Activated CD4-positive, alpha-beta T cell treated with anti-CD3 and anti-CD28 coated beads for 36 hours (primary cell): ENCODE measurements around the gene PHACTR2. TPM values are rescaled to one million over a fixed set of nuclear protein-coding genes. Genes with fewer than 3 reads are reported as not detected.
"Not testable (repeated sequence)": the region's sequence is repeated elsewhere in the genome, so short reads cannot be mapped to it uniquely, and the experiment has no call there.

Experiments used
- ATAC-seq: fragments of 200-7000 bp; cut with Tn5 transposase; one replicate; pipeline ENCODE4 v1.10.0; 2021; ENCODE audit warnings: mild to moderate bottlenecking, moderate library complexity
- CTCF ChIA-PET: fragments of 350-600 bp; sonication (Branson Sonifier 250); formaldehyde crosslinking; loops from one replicate; lab custom pipeline; 2021; ENCODE audit warnings: antibody characterized with exemption; lab: Charles Lee
- POLR2A ChIA-PET: fragments of 350-600 bp; sonication (Branson Sonifier 250); formaldehyde crosslinking; loops from one replicate; lab custom pipeline; 2021; ENCODE audit warnings: antibody characterized with exemption, inconsistent platforms; lab: Charles Lee
- DNase-seq: peaks from one replicate; pipeline ENCODE4 v3.0.0-alpha.2; 2020
- H3K27ac Mint-ChIP-seq: one replicate; pipeline ENCODE4 v1.8.0; 2021; ENCODE audit warnings: mixed read lengths
- H3K27me3 Mint-ChIP-seq: one replicate; pipeline ENCODE4 v1.8.0; 2021; ENCODE audit warnings: mixed read lengths
- H3K36me3 Mint-ChIP-seq: one replicate; pipeline ENCODE4 v1.8.0; 2021; ENCODE audit warnings: low read depth, mixed read lengths
- H3K4me1 Mint-ChIP-seq: one replicate; pipeline ENCODE4 v1.8.0; 2021; ENCODE audit warnings: mixed read lengths
- H3K4me3 Mint-ChIP-seq: one replicate; pipeline ENCODE4 v1.8.0; 2021; ENCODE audit warnings: mild to moderate bottlenecking, moderate library complexity, mixed read lengths
- H3K9me3 Mint-ChIP-seq: one replicate; pipeline ENCODE4 v1.8.0; 2021; ENCODE audit warnings: low read depth, mixed read lengths
- intact Hi-C, 2 experiments: fragments of 100-400 bp; cut with DNase I in 1 of 2; cut with micrococcal nuclease in 1 of 2; formaldehyde crosslinking; loops; one replicate each; pipeline versions ENCODE4 v1.14.2 to v1.15.1; 2022 to 2024; cut with DNase I, micrococcal nuclease
- total RNA-seq, 2 experiments: library from RNA; stranded (reverse); gene quantifications; one replicate each; pipeline ENCODE4 v1.2.3, GENCODE V29; 2021

Gene PHACTR2
- total RNA-seq, 2 experiments from 2014 or later: 21.2 to 27.0 TPM

DNA sequence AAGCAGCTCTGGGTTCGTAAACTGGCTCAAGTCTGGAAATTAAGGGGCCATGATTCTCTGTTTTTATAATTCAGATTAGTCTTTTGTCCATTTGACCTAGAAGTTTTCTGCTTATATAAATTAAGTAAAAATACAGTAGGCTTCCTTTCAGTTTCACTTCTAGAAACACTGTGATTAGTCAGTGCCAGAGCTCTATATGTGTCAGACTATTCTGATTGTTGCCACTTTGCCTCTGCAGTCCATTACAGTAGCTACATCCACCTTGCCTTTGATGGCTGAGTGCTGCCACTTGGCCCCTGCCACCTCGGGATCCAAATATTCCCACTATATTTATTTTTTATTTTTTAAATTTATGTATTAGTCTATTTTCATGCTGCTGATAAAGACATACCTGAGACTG lies 194.4 kb downstream of the PHACTR2 start:
- Mint-ChIP-seq H3K27me3 (no peaks in the 10 kb centered on the region), H3K27ac (no peak overlapping the region), H3K36me3 (peaks cover 3% of the 10 kb centered on the region), H3K4me1 (peaks cover 7% of the 10 kb centered on the region), H3K9me3 (peaks cover 25% of the 10 kb centered on the region), H3K4me3 (no peak overlapping the region)
- ChIA-PET CTCF (interaction anchor here (1.2 kb wide), 1 partner anchor 297 kb away, joined by 4 read pairs; no protein-coding TSS in a partner anchor), POLR2A (no interaction called here)
- intact Hi-C loops: no loop called here
- ATAC-seq: peak; percentile 94
- DNase-seq: no peak

GRCh38 chr6:143873600-143873999 lies 195.8 kb downstream of the PHACTR2 start:
- CTCF ChIA-PET: interaction anchor here (1.1 kb wide), 1 partner anchor 29 kb away, joined by 3 read pairs; no protein-coding TSS in a partner anchor
- POLR2A ChIA-PET, H3K36me3 Mint-ChIP-seq, DNase-seq, ATAC-seq, H3K4me3 Mint-ChIP-seq, H3K27ac Mint-ChIP-seq, H3K27me3 Mint-ChIP-seq, intact Hi-C loops: not testable (repeated sequence)
- peaks cover 10% of the 10 kb centered on the region for H3K4me1 Mint-ChIP-seq
- peaks cover 21% of the 10 kb centered on the region for H3K9me3 Mint-ChIP-seq

DNA sequence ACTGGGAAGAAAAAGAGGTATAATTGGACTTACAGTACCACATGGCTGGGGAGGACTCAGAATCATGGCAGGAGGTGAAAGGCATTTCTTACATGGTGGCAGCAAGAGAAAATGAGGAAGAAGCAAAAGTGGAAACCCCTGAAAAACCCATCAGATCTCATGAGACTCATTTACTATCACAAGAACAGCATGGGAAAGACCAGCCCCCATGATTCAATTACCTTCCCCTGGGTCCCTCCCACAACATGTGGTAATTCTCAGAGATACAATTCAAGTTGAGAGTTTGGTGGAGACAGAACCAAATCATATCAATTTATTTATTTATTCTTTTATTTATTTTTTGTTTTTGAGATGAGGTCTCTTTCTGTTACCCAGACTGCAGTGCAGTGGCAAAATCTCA lies 196.7 kb downstream of the PHACTR2 start:
- POLR2A ChIA-PET, H3K36me3 Mint-ChIP-seq, H3K27me3 Mint-ChIP-seq, ATAC-seq, CTCF ChIA-PET, intact Hi-C loops, DNase-seq, H3K27ac Mint-ChIP-seq, H3K4me3 Mint-ChIP-seq: not testable (repeated sequence)
- Mint-ChIP-seq H3K9me3 (peaks cover 20% of the 10 kb centered on the region), H3K4me1 (peaks cover 10% of the 10 kb centered on the region)

DNA sequence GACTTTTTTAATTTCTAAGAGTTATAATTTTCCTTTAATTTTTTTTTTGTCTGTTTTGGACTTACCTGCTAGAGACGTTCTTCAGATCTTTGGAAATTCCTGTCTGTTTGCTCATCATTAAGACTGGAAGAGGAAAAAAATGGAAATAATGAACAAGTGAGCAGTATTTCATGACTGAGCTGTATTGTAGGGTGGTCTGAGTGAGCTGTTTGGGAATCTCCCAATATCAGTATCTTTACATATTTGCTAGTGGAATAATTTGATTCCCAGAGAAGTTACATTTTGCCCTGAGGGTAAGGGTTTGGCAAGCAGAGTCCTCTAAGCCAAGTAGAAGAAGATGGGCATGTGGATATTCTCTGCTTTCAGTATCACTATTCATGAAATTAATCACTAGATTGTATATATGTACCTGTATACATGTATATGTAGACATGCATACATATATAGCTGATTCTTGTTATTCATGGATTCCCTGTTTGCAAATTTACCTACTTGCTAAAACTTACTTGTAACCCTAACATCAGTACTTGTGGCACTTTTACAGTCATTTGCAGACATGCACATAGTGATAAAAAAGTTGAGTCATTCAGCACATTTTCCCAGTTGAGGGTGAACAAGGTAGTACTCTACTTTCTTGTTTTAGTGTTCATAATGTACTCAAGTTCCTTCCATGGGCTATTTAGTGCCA lies 200.0 kb downstream of the PHACTR2 start:
- no peak for DNase-seq
- intact Hi-C loops: no loop called here
- no peak overlapping the region for H3K27ac Mint-ChIP-seq
- H3K36me3 Mint-ChIP-seq: peaks cover 3% of the 10 kb centered on the region
- H3K4me1 Mint-ChIP-seq: peaks cover 5% of the 10 kb centered on the region
- no peak overlapping the region for H3K4me3 Mint-ChIP-seq
- CTCF ChIA-PET: no interaction called here
- no peaks in the 10 kb centered on the region for H3K27me3 Mint-ChIP-seq
- peak; percentile 84 for ATAC-seq
- peaks cover 20% of the 10 kb centered on the region for H3K9me3 Mint-ChIP-seq
- POLR2A ChIA-PET: no interaction called here

DNA sequence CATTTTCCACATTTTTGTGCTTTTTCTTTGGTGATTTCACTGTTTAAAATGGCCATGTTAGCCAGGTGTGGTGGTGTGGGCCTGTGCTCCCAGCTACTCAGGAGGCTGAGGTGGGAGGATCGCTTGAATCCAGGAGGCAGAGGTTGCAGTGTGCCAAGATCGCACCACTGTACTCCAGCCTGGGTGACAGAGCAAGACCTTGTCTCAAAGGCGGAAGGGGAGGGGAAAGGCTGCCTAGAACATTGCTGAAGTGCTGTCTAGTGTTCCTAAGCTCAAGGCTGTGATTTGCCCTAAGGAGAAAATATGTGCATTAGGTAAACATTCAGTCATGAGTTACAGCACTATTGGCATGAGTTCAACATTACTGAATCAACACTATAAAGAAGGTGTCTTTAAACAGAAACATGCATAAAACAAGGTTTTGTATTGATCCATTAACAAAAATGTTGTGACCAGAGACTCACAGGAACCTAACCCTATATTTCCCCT lies 200.6 kb downstream of the PHACTR2 start:
- DNase-seq: no peak
- POLR2A ChIA-PET: no interaction called here
- CTCF ChIA-PET: interaction anchor here (1.5 kb wide), 1 partner anchor 302 kb away, joined by 4 read pairs; no protein-coding TSS in a partner anchor

DNA sequence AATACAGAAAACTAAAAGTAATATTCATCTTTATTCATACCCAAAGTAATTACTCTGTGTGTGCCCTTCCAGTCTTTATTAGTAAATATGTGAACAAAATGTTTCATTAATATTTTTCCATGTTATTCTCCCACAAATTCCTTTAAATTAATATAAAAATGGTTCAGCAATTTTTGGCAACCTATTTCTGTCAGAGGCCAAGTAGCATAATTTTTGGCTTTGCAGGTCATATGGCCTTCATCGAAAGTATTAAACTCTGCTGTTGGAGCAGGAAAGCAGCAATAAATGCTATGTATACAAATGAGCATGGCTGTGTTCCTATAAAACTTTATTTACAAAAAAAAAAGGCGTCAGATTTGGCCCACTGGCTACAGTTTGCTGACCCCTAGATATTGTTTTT lies 202.6 kb downstream of the PHACTR2 start:
- CTCF ChIA-PET: no interaction called here
- H3K27me3 Mint-ChIP-seq: no peaks in the 10 kb centered on the region

More for the DNA sequence above, 200.6 kb downstream of the PHACTR2 start:
- Mint-ChIP-seq H3K9me3 (peaks cover 20% of the 10 kb centered on the region), H3K4me1 (peaks cover 3% of the 10 kb centered on the region), H3K4me3 (no peak overlapping the region), H3K27me3 (no peaks in the 10 kb centered on the region), H3K27ac (no peak overlapping the region), H3K36me3 (peaks cover 3% of the 10 kb centered on the region)
- peak; percentile 10 for ATAC-seq
- intact Hi-C loops: no loop called here

More for the DNA sequence above, 202.6 kb downstream of the PHACTR2 start:
- POLR2A ChIA-PET: no interaction called here
- no peak overlapping the region for H3K4me3 Mint-ChIP-seq
- H3K36me3 Mint-ChIP-seq: no peaks in the 10 kb centered on the region
- intact Hi-C loops: no loop called here
- no peak for ATAC-seq
- peaks cover 10% of the 10 kb centered on the region for H3K9me3 Mint-ChIP-seq
- peaks cover 3% of the 10 kb centered on the region for H3K4me1 Mint-ChIP-seq
- no peak for DNase-seq
- H3K27ac Mint-ChIP-seq: no peak overlapping the region

Other genes starting within 250 kb of the PHACTR2 start
- gene ADAT2, start 227.3 kb upstream of the PHACTR2 start, total RNA-seq: 10 to 100 TPM; 23.6 to 26.0 TPM
- gene PEX3, start 227.2 kb upstream of the PHACTR2 start, total RNA-seq: 10 to 100 TPM; 31.1 to 42.2 TPM
- gene FUCA2, start 166.2 kb upstream of the PHACTR2 start, total RNA-seq: 1 to 10 TPM; 6.7 to 7.8 TPM
- 10 to 100 TPM; 34.3 to 36.3 TPM for gene LTV1, start 165.4 kb downstream of the PHACTR2 start, total RNA-seq
- not detected for gene ZC2HC1B, start 186.5 kb downstream of the PHACTR2 start, total RNA-seq